GM18861 (cell line): Measurements from ENCODE around the gene CATSPER3.
A peak's percentile ranks its signal among the peaks of the same experiment; 100 is the strongest.

Source experiments
- ATAC-seq: cut with Tn5 transposase; IDR thresholded peaks from one replicate; pipeline ENCODE4 v1.9.1; 2021; ENCODE audit not compliant: unreplicated experiment

The CATSPER3 gene

GRCh38 chr5:135039271-135040033 lies 71.7 kb downstream of the CATSPER3 start:
- no peak for ATAC-seq

DNA sequence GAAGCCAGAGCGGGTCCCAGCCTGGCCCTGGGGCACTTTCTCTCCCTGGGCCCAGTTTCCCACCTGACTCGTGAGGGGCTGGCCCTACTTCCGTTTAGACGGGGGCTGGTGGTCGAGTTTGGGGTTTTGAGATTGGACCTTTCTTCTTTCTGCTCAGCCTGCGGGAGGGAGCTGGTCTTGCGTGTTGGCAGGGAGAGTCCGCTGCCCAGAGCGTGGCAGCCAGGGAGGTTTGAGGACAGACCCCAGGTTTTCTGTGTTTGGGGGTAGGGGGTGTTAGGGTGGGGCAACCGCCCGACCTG lies 72.3 kb downstream of the CATSPER3 start:
- no peak for ATAC-seq

- ATAC-seq = no peak
Measured at GRCh38 chr5:135040333-135041144, 72.8 kb downstream of the CATSPER3 start.

GRCh38 chr5:135041145-135041587 lies 73.5 kb downstream of the CATSPER3 start:
- no peak for ATAC-seq

- ATAC-seq = no peak
Measured at GRCh38 chr5:135041726-135042125, 74.0 kb downstream of the CATSPER3 start.

DNA sequence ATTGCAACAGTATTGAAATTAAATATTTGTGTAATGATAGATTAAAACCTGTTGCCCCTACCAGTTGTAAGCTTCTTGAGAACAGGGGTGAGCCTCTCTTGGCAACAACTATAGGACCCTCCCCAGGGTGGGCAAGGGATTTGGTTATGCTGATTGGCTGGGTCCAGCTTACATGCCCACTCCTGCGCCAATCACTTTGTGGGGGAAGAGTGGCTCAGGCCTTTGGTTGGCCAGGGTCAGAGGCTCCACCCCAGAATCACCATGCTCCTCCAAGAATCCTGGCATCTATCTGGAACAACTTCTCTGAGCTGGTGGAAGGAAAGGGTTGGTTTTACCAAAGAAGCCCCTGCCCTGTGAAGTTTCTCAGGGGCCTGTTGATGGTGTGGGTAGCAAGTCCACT lies 74.9 kb downstream of the CATSPER3 start:
- no peak for ATAC-seq

DNA sequence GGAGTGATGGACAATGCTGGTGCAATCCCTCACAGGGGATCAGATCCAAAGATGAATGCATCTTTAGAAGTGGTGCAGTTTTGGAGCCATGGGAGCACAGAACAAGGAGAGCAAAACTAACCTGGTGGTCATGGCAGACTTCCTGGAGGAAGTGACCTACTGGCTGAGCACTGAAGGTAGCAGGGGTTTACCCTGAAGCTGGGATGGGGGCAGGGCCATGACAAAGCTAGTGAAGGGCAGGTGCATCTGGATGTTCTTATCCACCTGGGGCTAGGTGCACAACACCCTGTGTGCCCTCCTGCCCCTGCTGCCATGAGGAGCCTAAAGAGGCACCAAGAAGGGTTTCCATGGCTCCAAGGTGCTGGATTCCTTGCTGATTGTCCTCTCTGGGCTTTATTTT lies 77.8 kb downstream of the CATSPER3 start:
- ATAC-seq = no peak

- no peak for ATAC-seq
Measured at GRCh38 chr5:135046661-135047346, 79.1 kb downstream of the CATSPER3 start.

DNA sequence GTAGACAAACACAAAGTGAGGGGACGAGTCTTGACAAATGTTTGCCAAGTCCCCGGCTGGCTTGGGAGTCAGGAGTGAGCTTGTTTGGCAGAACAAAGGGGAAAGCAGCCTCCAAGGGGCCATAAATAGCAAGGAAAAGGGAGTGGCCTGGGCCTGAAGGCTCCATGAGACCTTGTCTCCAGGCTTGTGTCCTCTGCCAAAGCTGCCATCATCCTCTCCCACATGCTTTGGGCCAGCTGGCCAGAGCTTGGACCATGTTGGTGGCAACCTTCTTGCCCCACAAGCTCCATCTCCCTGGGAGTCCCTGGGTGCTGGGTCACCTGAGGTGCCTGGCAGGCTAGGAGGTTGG lies 79.6 kb downstream of the CATSPER3 start:
- no peak for ATAC-seq

- ATAC-seq = no peak
Measured at GRCh38 chr5:135048286-135048685, 80.6 kb downstream of the CATSPER3 start.

GRCh38 chr5:135048930-135049329 lies 81.2 kb downstream of the CATSPER3 start:
- no peak for ATAC-seq

DNA sequence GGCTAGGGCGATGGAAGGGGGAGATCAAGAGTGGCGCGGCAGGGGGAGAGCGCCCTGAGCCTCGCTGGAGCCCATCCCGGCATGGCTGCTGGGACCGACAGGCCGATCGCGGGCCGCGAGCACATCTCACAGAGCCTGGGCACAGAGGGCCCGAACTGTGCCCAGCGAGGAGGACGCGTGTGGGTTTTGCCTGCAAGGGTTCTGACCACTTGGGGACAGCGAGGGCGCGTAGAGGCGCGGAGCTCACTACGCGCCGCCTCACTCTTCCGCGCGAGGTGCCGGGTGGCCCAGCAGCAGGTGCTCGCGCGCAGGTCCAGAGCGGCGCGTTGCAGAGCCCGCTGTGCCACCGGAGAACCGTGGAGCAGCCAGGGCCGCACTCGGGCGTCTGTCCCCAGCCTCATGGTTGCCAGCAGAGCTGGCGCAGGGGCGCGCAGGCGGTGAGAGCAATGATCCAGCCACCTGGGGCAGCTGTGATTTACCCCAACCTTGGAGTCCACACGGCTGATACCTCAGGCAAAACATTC lies 82.6 kb downstream of the CATSPER3 start:
- no peak for ATAC-seq

DNA sequence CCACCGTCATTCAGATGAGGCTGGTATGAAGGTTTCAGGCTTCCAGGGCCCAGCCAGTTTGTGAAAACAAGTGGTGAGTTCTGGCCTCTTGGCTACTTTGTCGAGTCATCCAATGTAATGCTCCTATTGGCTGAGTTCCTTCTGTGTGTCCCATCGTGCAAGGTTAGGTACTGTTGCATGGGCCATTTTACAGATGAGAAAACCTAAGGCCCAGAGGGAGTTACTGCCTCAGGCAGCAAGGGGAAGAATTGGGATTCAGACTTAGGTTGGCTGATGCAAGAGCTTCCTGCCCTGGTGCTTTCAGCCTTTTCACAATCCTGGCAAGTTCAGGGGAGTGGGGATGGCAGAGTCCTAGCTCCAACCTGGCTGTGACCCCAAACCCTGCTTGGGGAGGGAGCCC lies 83.7 kb downstream of the CATSPER3 start:
- no peak for ATAC-seq

DNA sequence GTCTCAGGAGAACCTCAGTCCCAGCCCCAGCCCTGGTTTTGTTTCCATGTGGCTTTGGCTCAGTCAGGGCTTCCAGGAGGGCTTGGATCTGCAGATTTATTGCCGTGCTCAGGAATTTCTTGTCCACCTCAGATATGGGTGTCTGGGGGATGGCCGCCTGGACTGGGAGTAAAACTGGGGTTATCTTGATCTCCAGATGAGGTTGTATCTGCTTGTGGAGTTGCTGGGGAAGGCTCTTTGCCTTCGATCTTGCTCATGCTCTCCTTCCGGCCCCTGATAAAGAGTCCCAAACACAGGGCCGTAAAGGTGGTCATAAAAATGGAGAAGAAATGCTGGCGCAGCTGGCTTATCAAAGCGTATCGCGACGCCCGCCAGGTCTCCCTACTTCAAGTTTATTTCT lies 84.2 kb downstream of the CATSPER3 start:
- ATAC-seq = no peak

DNA sequence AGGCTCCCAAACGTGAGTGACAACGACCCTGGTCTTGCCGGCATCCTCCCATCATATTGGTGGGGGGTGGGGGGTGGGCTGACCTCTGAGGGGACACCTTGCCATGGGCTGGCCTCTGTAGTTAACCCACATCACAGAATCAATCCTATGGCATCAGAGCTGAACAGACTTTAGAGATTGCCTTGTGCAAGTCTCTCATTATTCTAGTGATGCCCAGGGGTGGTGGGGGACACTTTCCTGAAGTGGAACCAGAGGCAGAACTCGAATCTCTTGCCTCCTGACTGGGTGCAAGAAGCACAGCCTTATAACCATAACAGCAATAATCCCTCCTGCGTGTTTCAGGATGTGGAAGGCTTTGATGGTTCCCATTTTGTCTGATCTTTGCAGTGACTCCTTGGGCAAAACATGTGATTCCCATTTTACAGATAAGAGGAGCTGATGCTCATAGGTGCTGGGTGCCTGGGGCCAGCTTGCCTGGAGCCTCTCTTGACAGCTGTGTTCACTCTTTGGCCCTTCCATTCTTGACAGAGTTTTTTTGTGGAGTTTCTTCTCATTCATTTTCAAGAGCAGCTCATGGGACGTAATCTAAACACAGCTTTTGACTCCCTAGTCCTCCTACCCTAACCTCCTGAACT lies 84.9 kb downstream of the CATSPER3 start:
- ATAC-seq = no peak

GRCh38 chr5:135053278-135053677 lies 85.6 kb downstream of the CATSPER3 start:
- ATAC-seq = peak; percentile 98

GRCh38 chr5:135053989-135054388 lies 86.3 kb downstream of the CATSPER3 start:
- ATAC-seq = no peak

- ATAC-seq = no peak
Measured at GRCh38 chr5:135054546-135054945, 86.8 kb downstream of the CATSPER3 start.

GRCh38 chr5:135055396-135055795 lies 87.7 kb downstream of the CATSPER3 start:
- no peak for ATAC-seq

GRCh38 chr5:135056316-135057030 lies 88.8 kb downstream of the CATSPER3 start:
- no peak for ATAC-seq

DNA sequence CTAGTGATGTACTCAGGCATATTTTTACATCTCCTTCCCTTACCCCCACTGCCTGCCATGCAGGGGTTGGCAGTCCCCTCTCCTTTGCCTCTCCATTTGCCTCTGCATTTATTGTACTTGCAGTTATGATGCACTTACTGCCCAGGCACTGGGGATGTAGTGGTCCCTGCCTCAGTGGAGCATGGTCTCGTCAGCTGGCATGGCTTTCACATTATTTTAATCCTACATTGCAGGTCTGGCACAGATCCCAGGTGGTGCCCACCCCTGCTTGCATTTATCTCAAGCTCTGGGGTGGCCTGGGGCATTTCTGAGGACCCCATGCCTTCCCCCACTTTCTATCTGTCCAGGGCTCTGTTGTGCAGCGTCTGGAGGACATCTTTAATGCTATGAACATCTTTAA lies 89.5 kb downstream of the CATSPER3 start:
- ATAC-seq = no peak
